CD4-positive, alpha-beta T cell treated with Interleukin-12 subunit alpha and Interleukin-12 subunit beta, for 1 hour (primary cell): ENCODE data around the gene GRK2.
"Not testable (repeated sequence)": the region's sequence is repeated elsewhere in the genome, so short reads cannot be mapped to it uniquely, and the experiment has no call there.

Source experiments
- DNase-seq: peaks from one replicate; pipeline ENCODE4 v3.0.0-alpha.2; 2020

GRK2 gene

DNA sequence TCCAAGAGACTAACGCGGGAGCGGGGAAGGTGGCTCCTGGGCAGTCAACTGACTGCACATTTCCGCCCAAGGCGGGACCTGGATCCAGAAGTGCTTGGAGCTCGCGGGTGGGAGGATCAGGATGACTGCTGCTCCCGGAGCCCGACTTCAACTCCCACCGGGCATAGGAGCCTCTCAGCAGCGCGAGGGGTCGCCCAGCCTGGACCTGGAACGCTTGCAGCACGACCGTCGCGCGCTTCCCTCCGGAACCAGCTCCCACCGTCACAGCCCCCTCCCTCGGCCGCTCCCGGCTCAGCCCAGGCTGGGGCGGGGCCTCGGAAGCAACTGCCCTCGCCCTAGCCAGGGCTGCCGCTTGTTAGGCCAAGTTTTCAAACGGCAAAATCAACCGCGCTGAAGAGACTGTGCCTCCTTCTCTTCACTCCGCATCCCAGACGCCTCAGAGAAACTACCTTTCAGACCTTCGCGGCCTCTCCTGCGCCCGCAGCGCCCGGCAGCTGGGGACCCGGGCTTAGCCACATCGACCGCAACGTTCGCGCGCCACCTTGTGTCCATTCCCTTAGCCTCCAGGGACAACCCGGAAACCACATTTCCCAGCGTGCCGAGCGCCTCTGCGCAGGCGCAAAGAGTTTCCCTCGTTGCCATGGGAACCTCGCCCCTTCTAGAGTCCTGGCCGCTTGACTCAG is 51.1 kb downstream of the GRK2 start:
- peak; percentile 98 for DNase-seq

DNA sequence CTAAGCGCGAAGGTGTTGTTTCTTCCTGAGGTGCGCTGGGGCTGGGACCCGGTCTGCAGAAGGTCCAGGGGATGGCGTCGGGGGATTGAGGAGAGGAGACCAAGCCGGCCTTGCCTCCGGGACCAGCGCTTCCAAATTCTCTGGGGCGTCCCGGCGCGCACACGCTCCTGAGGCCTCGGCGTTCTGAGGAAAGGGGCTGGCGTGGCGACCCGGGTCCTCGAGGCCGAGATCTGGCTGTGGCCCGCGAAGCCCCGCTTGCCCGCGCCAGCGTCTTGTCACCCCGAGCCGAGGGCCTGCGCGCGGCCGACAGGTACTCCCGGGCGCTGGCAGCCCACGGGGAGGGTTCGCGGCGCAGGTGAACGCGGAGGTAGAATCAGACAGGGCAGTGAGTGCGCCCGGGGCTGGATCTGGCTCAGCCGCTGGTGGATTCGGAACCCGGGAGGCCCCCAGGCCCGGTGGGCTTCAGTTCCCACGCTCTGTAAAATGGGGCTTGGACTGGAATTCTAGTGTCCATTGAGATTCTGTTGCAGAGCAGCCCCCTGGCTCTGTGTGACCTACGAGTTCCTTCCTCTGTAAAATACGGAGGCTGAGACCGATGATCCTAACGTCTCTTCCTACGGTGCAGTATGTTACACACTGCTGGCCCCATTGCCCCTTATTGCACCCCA is 51.7 kb downstream of the GRK2 start:
- DNase-seq, result no peak

DNA sequence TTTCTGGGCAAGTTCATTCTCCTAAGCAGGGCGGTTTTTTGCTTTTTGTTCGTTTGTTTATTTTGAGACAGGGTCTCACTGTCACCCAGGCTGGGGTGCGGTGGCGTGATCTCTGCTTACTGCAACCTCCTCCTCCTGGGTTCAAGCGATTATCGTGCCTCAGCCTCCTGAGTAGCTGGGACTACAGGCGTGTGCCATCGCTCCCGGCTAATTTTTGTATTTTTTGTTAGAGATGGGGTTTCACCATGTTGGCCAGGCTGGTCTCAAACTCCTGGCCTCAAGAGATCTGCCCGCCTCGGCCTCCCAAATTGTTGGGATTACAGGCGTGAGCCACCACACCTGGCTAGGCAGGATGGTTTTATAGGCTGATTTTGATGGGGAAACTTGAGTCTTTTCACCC is 52.6 kb downstream of the GRK2 start:
- not testable (repeated sequence) for DNase-seq

DNA sequence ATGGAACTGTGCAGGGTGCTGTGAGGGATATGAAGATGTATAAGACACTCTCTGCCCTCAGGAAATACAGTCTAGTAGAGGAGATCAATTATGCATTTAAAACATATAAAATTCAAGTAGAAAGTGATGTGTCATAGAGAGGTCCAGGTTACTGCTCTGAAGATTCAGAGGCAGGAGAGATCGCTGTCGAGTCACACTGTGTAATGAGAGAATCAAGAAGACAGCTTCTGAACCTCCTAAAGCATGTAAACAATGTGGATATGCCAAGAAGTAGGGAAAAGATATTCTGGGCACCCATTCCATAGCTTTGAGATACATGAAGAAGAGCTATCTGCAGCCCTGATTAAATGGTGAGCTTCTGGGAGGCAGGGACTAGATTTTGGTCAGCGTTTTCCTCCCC is 53.7 kb downstream of the GRK2 start:
- DNase-seq, result no peak

DNA sequence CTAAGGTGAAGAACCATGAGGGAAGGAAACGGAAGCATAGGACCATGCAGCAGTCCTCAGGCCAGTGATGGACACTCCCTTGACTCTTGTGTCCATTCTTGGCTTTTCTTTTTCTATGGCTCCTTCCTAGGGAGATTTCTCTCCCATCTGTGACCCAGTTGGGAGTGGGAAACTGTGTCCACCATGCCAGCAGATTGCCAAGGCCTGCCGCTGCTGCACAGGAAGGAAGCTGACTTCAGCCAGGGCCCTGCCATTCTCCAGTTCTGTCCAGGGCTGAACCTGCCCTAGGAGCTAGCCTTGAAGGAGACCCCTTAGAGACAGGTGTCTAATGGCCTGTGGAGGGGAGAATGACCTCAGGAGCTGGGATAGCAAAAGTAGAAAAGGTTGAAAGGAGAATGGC is 54.4 kb downstream of the GRK2 start:
- DNase-seq, result no peak

DNA sequence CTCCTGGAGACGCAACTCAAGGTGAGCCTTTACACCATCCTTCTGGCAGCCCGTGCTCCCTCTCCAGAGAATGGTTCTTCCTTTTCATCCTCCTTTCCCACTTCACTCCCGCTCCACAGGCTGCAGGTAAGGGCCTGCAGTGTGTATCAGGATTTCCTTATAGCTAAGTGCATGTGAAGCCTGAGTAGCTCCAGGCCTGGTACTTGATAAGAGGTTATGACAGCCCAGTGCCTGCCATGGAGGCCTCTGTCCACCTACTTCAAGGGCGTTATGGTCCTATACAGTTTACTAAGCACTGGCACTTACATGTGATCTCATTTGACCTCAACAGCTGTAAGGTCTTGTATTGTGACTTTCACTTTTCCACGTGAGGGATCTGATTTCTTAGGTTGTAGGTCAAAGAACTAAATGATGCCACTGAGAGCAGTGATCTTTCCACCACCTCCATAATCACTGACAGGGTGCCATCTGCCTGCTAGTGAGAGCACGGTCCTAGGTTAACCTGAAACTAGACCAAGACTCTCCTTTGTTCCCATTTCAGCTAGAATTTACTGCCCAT is 55.1 kb downstream of the GRK2 start:
- DNase-seq, result no peak

DNA sequence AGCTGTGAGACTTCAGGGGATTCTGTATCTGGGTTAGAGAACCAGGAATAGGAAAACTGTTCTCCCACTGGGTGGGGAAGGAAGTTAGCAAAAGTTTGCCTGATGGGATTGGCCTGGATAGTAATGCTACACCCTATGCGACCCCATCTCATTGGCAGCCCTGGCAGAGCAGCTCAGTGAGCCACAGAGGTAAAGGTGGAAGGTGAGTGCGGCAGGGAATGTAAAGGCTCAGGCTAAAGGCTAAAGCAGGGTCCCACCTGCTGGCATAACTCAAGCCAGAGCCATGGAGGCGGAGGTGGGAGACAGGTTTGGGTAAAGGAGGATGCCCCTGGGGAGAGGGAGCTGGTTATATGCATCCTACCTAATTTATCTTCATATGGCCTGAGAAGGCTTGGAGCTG is 55.8 kb downstream of the GRK2 start:
- no peak for DNase-seq

DNA sequence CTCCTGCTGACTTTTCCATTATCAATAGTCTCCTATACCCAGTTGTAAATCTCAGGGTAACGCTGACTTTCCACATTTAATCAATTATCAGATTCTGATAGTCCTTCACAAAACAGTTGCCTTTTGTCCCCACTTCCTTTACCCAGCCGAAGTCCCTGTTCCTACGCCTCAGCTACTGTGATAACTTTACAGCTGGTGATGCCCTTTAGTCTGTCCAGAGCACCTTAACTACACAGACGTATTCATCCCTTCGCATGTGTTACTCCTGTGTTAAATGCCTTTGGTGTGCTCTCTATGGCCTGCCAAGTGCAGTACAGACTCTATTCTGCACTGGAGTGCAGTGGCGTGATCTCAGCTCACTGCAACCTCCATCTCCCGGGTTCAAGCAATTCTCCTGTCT is 57.3 kb downstream of the GRK2 start:
- no peak for DNase-seq

DNA sequence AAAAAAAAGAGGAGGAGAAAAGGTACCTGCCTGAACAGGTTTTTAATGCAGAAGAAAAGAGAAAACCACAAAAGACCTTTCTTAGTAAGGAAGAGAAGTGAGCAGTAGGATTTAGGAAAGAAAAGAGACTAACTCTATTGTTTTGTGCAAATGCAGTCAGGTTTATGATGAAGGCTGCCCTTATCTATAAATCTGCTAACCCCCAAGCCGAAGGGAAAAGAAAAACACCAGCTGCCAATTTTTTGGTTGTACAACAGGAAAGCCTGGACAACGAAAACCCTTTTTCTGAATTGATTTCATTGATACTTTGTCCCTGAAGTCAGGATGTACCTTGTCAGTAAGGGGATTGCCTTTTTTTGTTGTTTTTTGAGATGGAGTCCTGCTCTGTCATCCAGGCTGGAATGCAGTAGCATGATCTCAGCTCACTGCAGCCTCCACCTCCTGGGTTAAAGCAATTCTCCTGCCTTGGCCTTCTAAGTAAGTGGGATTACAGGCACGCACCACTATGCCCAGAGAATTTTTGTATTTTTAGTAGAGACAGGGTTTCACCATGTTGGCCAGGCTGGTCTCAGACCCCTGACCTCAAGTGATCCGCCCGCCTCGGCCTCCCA is 65.9 kb downstream of the GRK2 start:
- no peak for DNase-seq
